GM23248 (cell line): Measurements from ENCODE around the gene CD59. TPM values are rescaled to one million over a fixed set of nuclear protein-coding genes. Genes with fewer than 3 reads are reported as not detected.
"Not testable (repeated sequence)": the region's sequence is repeated elsewhere in the genome, so short reads cannot be mapped to it uniquely, and the experiment has no call there.

Experiments
- DNase-seq: peaks from one replicate; pipeline ENCODE4 v3.0.0-alpha.2; 2015
- H2AFZ ChIP-seq: fragments of 200-600 bp; sonication (generic); 2 replicates; pipeline ENCODE4 v1.6.1; 2016; ENCODE audit warnings: antibody characterized with exemption
- H3F3A ChIP-seq: fragments of 200-600 bp; sonication (generic); 2 replicates; pipeline ENCODE4 v1.6.1; 2016; ENCODE audit warnings: mild to moderate bottlenecking, antibody characterized with exemption, mixed run types; ENCODE audit not compliant: insufficient read depth
- H3K27ac ChIP-seq: fragments of 200-600 bp; sonication (generic); 2 replicates; pipeline ENCODE4 v1.5.1; 2016; ENCODE audit warnings: mild to moderate bottlenecking
- H3K27me3 ChIP-seq: fragments of 200-600 bp; sonication (generic); replicated peaks from 2 replicates; pipeline ENCODE4 v1.6.1; 2016; ENCODE audit warnings: mild to moderate bottlenecking; ENCODE audit not compliant: insufficient read depth
- H3K36me3 ChIP-seq: fragments of 200-600 bp; sonication (generic); 2 replicates; pipeline ENCODE4 v1.6.1; 2016; ENCODE audit warnings: low read depth, mild to moderate bottlenecking
- H3K4me1 ChIP-seq: fragments of 200-600 bp; sonication (generic); 2 replicates; pipeline ENCODE4 v1.6.1; 2016; ENCODE audit warnings: mild to moderate bottlenecking; ENCODE audit not compliant: insufficient read depth
- H3K4me2 ChIP-seq: fragments of 200-600 bp; sonication (generic); one replicate; pipeline ENCODE4 v1.6.1; 2016; ENCODE audit warnings: mild to moderate bottlenecking; ENCODE audit not compliant: unreplicated experiment
- H3K4me3 ChIP-seq: fragments of 200-600 bp; sonication (generic); 2 replicates; pipeline ENCODE4 v1.5.1; 2016; ENCODE audit warnings: mild to moderate bottlenecking
- H3K79me2 ChIP-seq: fragments of 200-600 bp; sonication (generic); 2 replicates; pipeline ENCODE4 v1.6.1; 2016; ENCODE audit warnings: mild to moderate bottlenecking; ENCODE audit not compliant: insufficient read depth
- H3K9ac ChIP-seq: fragments of 200-600 bp; sonication (generic); 2 replicates; pipeline ENCODE4 v1.6.1; 2016; ENCODE audit warnings: mild to moderate bottlenecking
- H3K9me2 ChIP-seq: fragments of 200-600 bp; sonication (generic); 2 replicates; pipeline ENCODE4 v1.6.1; 2016; ENCODE audit warnings: mixed run types, mild to moderate bottlenecking, moderate library complexity; ENCODE audit not compliant: insufficient read depth
- H3K9me3 ChIP-seq: fragments of 200-600 bp; sonication (generic); one replicate; pipeline ENCODE4 v1.6.1; 2017; ENCODE audit warnings: low read depth
- H4K20me1 ChIP-seq: fragments of 200-600 bp; sonication (generic); 2 replicates; pipeline ENCODE4 v1.6.0; 2016; ENCODE audit not compliant: insufficient read depth
- EZH2 ChIP-seq: fragments of 200-600 bp; sonication (generic); IDR thresholded peaks from 2 replicates; pipeline ENCODE4 v1.6.1; 2018; ENCODE audit warnings: antibody characterized with exemption, mild to moderate bottlenecking; ENCODE audit not compliant: insufficient read depth, poor library complexity, severe bottlenecking
- EZH2phosphoT487 ChIP-seq: fragments of 200-600 bp; sonication (generic); IDR thresholded peaks from 2 replicates; pipeline ENCODE4 v1.6.1; 2018; ENCODE audit warnings: antibody characterized with exemption, moderate library complexity, mild to moderate bottlenecking, low read depth; ENCODE audit not compliant: insufficient read depth
- WGBS, 2 experiments: methylation state at CpG; one replicate each; pipeline ENCODE4 v1.1.6; 2015 to 2017; ENCODE audit warnings: low lambda C conversion rate in 2 of 2, low coverage in 1 of 2; ENCODE audit errors: missing lambda C conversion rate in 2 of 2; 5-methylcytosine and 5-hydroxymethylcytosine counted together
- in situ Hi-C: fragments of 300-500 bp; cut with MboI; formaldehyde crosslinking; loops from 2 replicates; pipeline ENCODE4 v1.15.0; 2020
- polyA plus RNA-seq: library from polyadenylated mRNA; unstranded; fragments of >200 nt; fragmentation: Nextera tagmentation; extraction: Ambion mirVana; gene quantifications from 2 replicates; pipeline ENCODE4 v1.2.1, GENCODE V29; 2016
- total RNA-seq: library from RNA; depleted of rRNA; stranded (reverse); fragments of >200 nt; shearing (Covaris generic); gene quantifications from 2 replicates; pipeline ENCODE4 v1.2.3, GENCODE V29; 2014

Gene CD59
- total and polyA plus RNA-seq, 2 experiments from 2014 or later = 1,314 to 2,015 TPM

DNA sequence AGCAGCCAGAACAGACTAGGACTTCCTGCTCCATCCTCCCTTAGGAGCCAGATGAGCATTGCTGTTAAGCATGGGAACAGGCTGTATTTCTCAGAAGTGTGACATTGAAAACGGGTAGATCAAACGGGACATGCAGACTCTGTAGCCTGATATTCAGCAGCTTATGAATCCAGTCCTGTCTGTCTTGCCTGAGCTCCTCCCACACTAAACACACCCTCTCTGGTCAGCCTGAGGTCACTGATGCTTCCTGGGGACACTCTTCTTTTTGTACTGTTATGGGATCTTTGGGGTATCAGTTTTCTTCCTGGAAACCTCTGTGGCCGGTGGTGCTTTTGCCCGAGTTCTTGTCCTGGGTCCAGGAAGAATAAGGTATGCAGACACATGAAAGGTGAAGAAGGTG is 71.4 kb downstream of the CD59 start:
- Histone ChIP-seq H3K9me3 (no peaks in the 10 kb centered on the region), H3K36me3 (peaks cover 23% of the 10 kb centered on the region; the same call in 1 of the 2 replicates), H2AFZ (no peak overlapping the region), H3K4me1 (peaks cover 10% of the 10 kb centered on the region), H3K4me2 (no peak overlapping the region), H4K20me1 (no peaks in the 10 kb centered on the region), H3F3A (peaks cover 25% of the 10 kb centered on the region), H3K4me3 (no peak overlapping the region), H3K27ac (no peak overlapping the region), H3K79me2 (no peaks in the 10 kb centered on the region), H3K27me3 (no peaks in the 10 kb centered on the region), H3K9ac (no peak overlapping the region), H3K9me2 (no peaks in the 10 kb centered on the region)
- TF ChIP-seq EZH2phosphoT487 (no peak), EZH2 (no peak)
- 75 to 77% methylated on average over 4 of the region's 4 CpGs for WGBS, 2 experiments
- DNase-seq = no peak
- in situ Hi-C loops = no loop called here

DNA sequence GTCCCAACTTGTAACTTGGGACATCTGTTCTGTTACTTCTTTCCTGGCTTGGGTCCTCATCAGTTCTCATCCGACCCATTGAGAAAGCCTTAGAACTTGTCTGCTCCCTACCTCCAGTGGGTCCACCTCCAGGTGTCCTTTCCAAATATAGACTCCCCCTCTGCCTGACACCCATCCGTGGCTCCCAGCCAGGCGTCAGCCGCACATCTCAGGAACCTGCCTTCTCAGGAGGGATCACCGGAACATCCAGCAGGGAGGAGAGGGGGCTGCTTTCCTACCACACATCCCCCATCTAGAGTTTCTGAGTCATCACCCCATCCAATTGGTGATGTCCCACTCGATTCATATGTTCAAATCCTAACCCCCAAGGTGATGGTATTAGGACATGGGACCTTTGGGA is 72.1 kb downstream of the CD59 start:
- 79 to 81% methylated on average over 6 of the region's 6 CpGs for WGBS, 2 experiments
- no peak overlapping the region for H3K4me3 ChIP-seq
- H3K4me2 ChIP-seq = no peak overlapping the region
- no peaks in the 10 kb centered on the region for H3K27me3 ChIP-seq
- H3K9me2 ChIP-seq = no peaks in the 10 kb centered on the region
- H2AFZ ChIP-seq = no peak overlapping the region
- H3K4me1 ChIP-seq = peaks cover 3% of the 10 kb centered on the region
- H3K9ac ChIP-seq = no peak overlapping the region
- no peak overlapping the region for H3K27ac ChIP-seq
- H3F3A ChIP-seq = peaks cover 18% of the 10 kb centered on the region
- in situ Hi-C loops = no loop called here
- peaks cover 23% of the 10 kb centered on the region; the same call in 1 of the 2 replicates for H3K36me3 ChIP-seq
- DNase-seq = no peak
- no peaks in the 10 kb centered on the region for H3K9me3 ChIP-seq
- H3K79me2 ChIP-seq = no peaks in the 10 kb centered on the region
- TF ChIP-seq EZH2 = no peak
- no peak for TF ChIP-seq EZH2phosphoT487
- H4K20me1 ChIP-seq = no peaks in the 10 kb centered on the region

DNA sequence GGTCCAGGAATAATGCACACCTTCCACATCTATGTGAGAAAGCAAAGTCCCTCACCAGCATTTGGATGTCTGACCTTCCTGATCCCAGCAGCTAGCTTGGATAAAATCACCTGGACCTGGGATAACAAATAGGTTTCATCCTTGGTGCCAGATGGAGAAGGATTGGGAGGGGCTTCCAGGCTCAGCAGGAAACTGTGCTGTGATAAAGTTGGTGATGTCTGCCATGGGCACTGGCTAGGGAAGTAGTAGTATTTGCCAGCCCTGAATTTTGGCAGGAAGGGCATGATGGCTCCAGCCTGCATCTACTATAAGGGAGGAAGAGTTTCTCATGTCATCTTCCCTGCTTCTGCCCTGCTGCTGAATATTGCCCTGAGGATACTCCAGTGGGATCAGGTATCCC is 73.1 kb downstream of the CD59 start:
- H3F3A ChIP-seq = peaks cover 10% of the 10 kb centered on the region; the same call in 1 of the 2 replicates
- H4K20me1 ChIP-seq = no peaks in the 10 kb centered on the region
- H3K9me2 ChIP-seq = no peaks in the 10 kb centered on the region
- H3K27me3 ChIP-seq = no peaks in the 10 kb centered on the region
- no peak overlapping the region for H3K27ac ChIP-seq
- H3K36me3 ChIP-seq = peaks cover 18% of the 10 kb centered on the region; the same call in 1 of the 2 replicates
- H3K9me3 ChIP-seq = no peaks in the 10 kb centered on the region
- DNase-seq = no peak
- no peak overlapping the region for H3K4me3 ChIP-seq
- no peak for TF ChIP-seq EZH2phosphoT487
- TF ChIP-seq EZH2 = no peak
- no peak overlapping the region for H3K9ac ChIP-seq
- H2AFZ ChIP-seq = no peak overlapping the region
- H3K79me2 ChIP-seq = no peaks in the 10 kb centered on the region
- in situ Hi-C loops = no loop called here
- no peaks in the 10 kb centered on the region for H3K4me1 ChIP-seq
- no peak overlapping the region for H3K4me2 ChIP-seq

DNA sequence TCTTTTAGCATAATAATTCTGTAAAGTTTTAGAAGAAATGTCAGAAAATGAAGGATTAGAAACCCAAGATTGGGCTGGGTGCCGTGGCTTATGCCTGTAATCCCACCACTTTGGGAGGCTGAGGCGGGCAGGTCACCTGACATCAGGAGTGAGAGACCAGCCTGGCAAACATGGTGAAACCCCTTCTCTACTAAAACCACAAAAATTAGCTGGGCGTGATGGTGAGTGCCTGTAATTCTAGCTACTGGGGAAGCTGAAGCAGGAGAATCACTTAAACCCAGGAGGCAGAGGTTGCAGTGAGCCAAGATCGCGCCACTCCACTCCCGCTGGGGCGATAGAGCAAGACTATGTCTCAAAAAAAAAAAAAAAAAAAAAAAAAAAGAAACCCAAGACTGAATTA is 74.7 kb downstream of the CD59 start:
- H4K20me1 ChIP-seq, H3K4me1 ChIP-seq, H3K4me3 ChIP-seq, H3K4me2 ChIP-seq, H3K9ac ChIP-seq, H3K36me3 ChIP-seq, H3K9me3 ChIP-seq, H2AFZ ChIP-seq, H3K79me2 ChIP-seq, H3K27ac ChIP-seq, H3F3A ChIP-seq, in situ Hi-C loops, DNase-seq, H3K27me3 ChIP-seq, H3K9me2 ChIP-seq: not testable (repeated sequence)
- 95 to 99% methylated on average over 7 of the region's 7 CpGs for WGBS, 2 experiments

DNA sequence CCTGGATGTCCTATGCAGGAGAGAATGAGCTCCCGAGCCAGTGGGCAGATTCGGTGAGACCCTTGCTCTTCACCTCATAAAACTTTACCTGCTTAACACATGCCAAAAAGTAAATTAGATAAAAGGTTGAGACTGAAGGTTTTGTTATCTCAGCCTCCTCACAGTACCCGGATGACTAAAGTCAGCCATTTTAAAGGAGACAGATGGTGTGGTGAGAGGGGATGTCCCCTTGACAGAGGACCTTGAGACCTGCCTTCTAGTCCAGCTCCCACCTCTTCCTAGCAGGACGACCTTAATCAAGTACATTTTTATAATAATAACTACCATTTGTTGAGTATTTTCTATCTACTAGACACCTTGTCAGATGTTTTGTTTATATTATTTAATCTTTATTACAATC is 75.3 kb downstream of the CD59 start:
- Histone ChIP-seq H2AFZ (no peak overlapping the region), H3F3A (peaks cover 10% of the 10 kb centered on the region; the same call in 1 of the 2 replicates), H3K4me2 (no peak overlapping the region), H3K9ac (no peak overlapping the region), H3K4me3 (no peak overlapping the region), H3K4me1 (no peaks in the 10 kb centered on the region), H3K27ac (no peak overlapping the region), H3K9me3 (no peaks in the 10 kb centered on the region), H3K9me2 (no peaks in the 10 kb centered on the region), H4K20me1 (no peaks in the 10 kb centered on the region), H3K36me3 (peaks cover 8% of the 10 kb centered on the region; the same call in 1 of the 2 replicates), H3K79me2 (no peaks in the 10 kb centered on the region), H3K27me3 (no peaks in the 10 kb centered on the region)
- TF ChIP-seq EZH2phosphoT487 (no peak), EZH2 (no peak)
- in situ Hi-C loops = no loop called here
- 96 to 97% methylated on average over 4 of the region's 4 CpGs for WGBS, 2 experiments
- DNase-seq = no peak
